ENCODE results near the gene GJB3.

GRCh38 chr1:34784751-34785221 lies 3.8 kb downstream of the GJB3 start:
- TF ChIP-seq CTCF (IDR thresholded peaks at IDR 0.05) (no peak), POLR2A (IDR thresholded peaks at IDR 0.05) (no peak), POLR2AphosphoS5 (IDR thresholded peaks at IDR 0.05; ENCODE audit: insufficient read depth in 1 of 2, low read depth in 1 of 2) (no peak)

Data from vagina (tissue), 2 donors.